Tibial artery (tissue), 4 donors: ENCODE results near the gene BPI.

ENCODE experiments used
- DNase-seq, 2 donors: peaks; one replicate each; pipeline ENCODE4 v3.0.0-alpha.2; 2019
- H3K27ac ChIP-seq, 2 donors: fragments of 200-600 bp; sonication (generic) in 1 of 2; 1 replicate in 1 of 2; 2 replicates in 1 of 2; pipeline ENCODE4 v1.5.1; 2018 to 2019; ENCODE audit warnings: mild to moderate bottlenecking in 1 of 2
- H3K27me3 ChIP-seq, 2 donors: fragments of 200-600 bp; sonication (generic) in 1 of 2; one replicate each; pipeline versions ENCODE4 v1.5.1 to v1.6.0; 2016 to 2019
- H3K36me3 ChIP-seq, 3 donors: fragments of 200-600 bp; sonication (generic) in 2 of 3; one replicate each; pipeline ENCODE4 v1.5.1; 2016 to 2019; ENCODE audit warnings: mild to moderate bottlenecking in 2 of 3
- H3K4me1 ChIP-seq, 4 donors: fragments of 200-600 bp; sonication (generic) in 2 of 4; 1 replicate in 3 of 4; 2 replicates in 1 of 4; pipeline ENCODE4 v1.5.1; 2016 to 2019
- H3K4me3 ChIP-seq, 2 donors: fragments of 200-600 bp; sonication (generic) in 1 of 2; 1 replicate in 1 of 2; 2 replicates in 1 of 2; pipeline ENCODE4 v1.5.1; 2018 to 2019; ENCODE audit warnings: mild to moderate bottlenecking in 2 of 2
- H3K9me3 ChIP-seq, 3 donors: fragments of 200-600 bp; sonication (generic) in 1 of 3; one replicate each; pipeline ENCODE4 v1.5.1; 2016 to 2019
- CTCF ChIP-seq, 2 experiments: fragments of 200-600 bp in 1 of 2; fragments of 450-650 bp in 1 of 2; IDR thresholded peaks; one replicate each; pipeline ENCODE4 v1.5.1; 2017 to 2019; ENCODE audit warnings: antibody characterized with exemption in 2 of 2, mild to moderate bottlenecking in 1 of 2, moderate library complexity in 1 of 2
- intact Hi-C: fragments of 100-400 bp; cut with DNase I; formaldehyde crosslinking; loops from one replicate; pipeline ENCODE4 v1.15.0; 2023; ENCODE audit warnings: low total_unique reads

The BPI gene

DNA sequence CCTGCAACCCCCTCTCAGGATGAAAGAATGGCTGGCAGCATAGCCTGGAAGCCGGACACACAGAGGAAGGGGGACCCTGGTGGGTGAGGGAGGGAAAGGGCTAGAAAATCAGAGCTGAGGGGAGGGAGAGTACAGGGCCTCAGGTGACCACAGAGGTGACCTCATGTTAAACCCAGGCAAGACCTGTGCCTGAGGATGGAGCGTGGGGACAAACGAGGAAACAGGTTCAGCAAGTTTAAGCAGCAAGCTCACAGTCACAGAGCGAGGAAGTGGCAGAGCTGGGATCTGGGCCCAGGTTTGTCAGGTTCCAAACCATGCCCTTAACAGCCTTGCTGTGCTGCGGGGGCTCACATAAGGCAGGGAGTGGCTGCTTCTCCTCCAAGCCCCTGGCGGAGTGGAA, 4.0 kb upstream of the BPI start:
- no peak for TF ChIP-seq CTCF (IDR thresholded peaks at IDR 0.05)
- H3K27ac ChIP-seq, result peak overlapping the region; percentile 83 to 84
- intact Hi-C loops, result loop anchor here (10.0 kb wide), 1 partner anchor 55 kb away; no protein-coding TSS in a partner anchor

GRCh38 chr20:38300438-38300837, 3.5 kb upstream of the BPI start:
- Histone ChIP-seq H3K9me3 (no peaks in the 10 kb centered on the region), H3K4me1 (peaks cover 0 to 17% (median 13%) of the 10 kb centered on the region in 4 donors), H3K36me3 (no peaks in the 10 kb centered on the region), H3K27me3 (peaks cover 0 to 21% of the 10 kb centered on the region in 2 donors), H3K4me3 (no peak overlapping the region), H3K27ac (peak overlapping the region in 1 of 2 donors; percentile 84)
- intact Hi-C loops, result no loop called here
- DNase-seq, result no peak
- TF ChIP-seq CTCF (IDR thresholded peaks at IDR 0.05), result no peak

More for the DNA sequence above, 4.0 kb upstream of the BPI start:
- H3K4me1 ChIP-seq, result peaks cover 0 to 17% (median 13%) of the 10 kb centered on the region in 4 donors
- no peaks in the 10 kb centered on the region for H3K36me3 ChIP-seq
- H3K4me3 ChIP-seq, result no peak overlapping the region
- H3K27me3 ChIP-seq, result peaks cover 0 to 18% of the 10 kb centered on the region in 2 donors
- no peaks in the 10 kb centered on the region for H3K9me3 ChIP-seq
- no peak for DNase-seq

DNA sequence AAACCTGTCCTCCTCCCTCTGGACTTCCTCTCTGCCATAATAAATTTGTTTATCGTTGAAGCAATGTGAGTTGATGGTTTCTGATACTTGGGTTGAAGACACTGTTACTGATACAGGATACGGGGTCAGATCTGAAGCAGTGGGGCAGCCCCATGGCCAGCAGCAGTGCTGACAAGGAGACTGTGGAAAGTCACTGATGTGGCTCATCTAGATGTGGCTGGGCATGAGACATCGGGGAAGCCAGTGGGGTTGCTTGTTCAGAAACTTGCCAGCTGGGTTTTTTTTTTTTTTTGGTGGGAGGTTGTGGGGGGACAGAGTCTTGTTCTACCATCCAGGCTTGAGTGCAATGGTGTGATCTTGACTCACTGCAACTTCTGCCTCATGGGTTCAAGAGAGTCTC, 2.6 kb upstream of the BPI start:
- no peak for DNase-seq
- intact Hi-C loops, result no loop called here
- Histone ChIP-seq H3K36me3 (no peaks in the 10 kb centered on the region), H3K27me3 (peaks cover 0 to 26% of the 10 kb centered on the region in 2 donors), H3K9me3 (no peaks in the 10 kb centered on the region), H3K4me3 (no peak overlapping the region), H3K27ac (no peak overlapping the region), H3K4me1 (peaks cover 0 to 17% (median 13%) of the 10 kb centered on the region in 4 donors)
- TF ChIP-seq CTCF (IDR thresholded peaks at IDR 0.05), result no peak

- Histone ChIP-seq H3K27me3 (peaks cover 0 to 27% of the 10 kb centered on the region in 2 donors), H3K27ac (no peak overlapping the region), H3K4me1 (peaks cover 0 to 17% (median 13%) of the 10 kb centered on the region in 4 donors), H3K9me3 (no peaks in the 10 kb centered on the region), H3K36me3 (no peaks in the 10 kb centered on the region), H3K4me3 (no peak overlapping the region)
- intact Hi-C loops, result no loop called here
- no peak for DNase-seq
- no peak for TF ChIP-seq CTCF (IDR thresholded peaks at IDR 0.05)
These were observed 1.2 kb upstream of the BPI start for GRCh38 chr20:38302786-38303185.

DNA sequence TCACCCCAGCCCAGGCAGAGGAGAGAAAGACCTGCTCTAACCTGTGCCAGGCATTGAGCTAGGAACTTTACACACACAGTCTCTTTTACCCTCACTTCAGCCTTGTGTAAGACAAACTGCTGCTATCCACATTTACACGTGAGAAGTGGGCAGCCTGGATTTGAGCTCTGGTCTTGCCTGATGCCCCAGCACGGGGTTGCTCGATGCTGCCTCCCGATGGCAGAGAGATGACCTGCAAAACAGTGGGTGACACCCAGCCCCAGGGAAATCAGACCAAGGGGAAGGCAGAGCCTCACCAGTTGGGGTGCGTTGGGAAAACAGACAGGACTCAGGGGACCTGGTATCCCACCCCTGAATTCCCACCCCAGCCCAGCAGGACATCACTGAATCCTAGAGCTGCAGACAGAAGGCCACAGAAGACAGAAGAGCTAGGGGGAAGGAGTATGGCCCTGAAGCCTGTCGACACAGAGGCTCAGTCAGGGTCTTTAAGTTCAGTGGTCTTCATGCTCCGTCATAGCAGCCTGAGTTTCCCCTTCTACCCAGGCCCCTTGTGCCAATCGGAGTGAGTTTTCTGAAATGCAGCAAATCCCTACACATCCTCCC, 990 bp downstream of the BPI start:
- no peaks in the 10 kb centered on the region for H3K4me1 ChIP-seq
- peak; percentile 31 to 33 for TF ChIP-seq CTCF (IDR thresholded peaks at IDR 0.05)
- no peaks in the 10 kb centered on the region for H3K9me3 ChIP-seq
- no peak for DNase-seq
- intact Hi-C loops, result no loop called here
- no peaks in the 10 kb centered on the region for H3K36me3 ChIP-seq
- H3K27me3 ChIP-seq, result peaks cover 0 to 27% of the 10 kb centered on the region in 2 donors
- H3K4me3 ChIP-seq, result no peak overlapping the region
- no peak overlapping the region for H3K27ac ChIP-seq
